IPS-20b (cell line): ENCODE measurements around the gene TRIM50.
"Not testable (repeated sequence)": the region's sequence is repeated elsewhere in the genome, so short reads cannot be mapped to it uniquely, and the experiment has no call there.

Experiments
- H3K27ac ChIP-seq: one replicate; pipeline ENCODE4 v1.5.1; 2013; ENCODE audit warnings: low read length
- H3K27me3 ChIP-seq: 2 replicates; pipeline ENCODE4 v1.6.1; 2013; ENCODE audit warnings: mild to moderate bottlenecking, low read length, inconsistent platforms; ENCODE audit not compliant: insufficient read depth
- H3K36me3 ChIP-seq: 2 replicates; pipeline ENCODE4 v1.6.1; 2013; ENCODE audit warnings: low read depth, mild to moderate bottlenecking, inconsistent platforms, low read length, moderate library complexity; ENCODE audit not compliant: insufficient read depth
- H3K4me1 ChIP-seq: 2 replicates; pipeline ENCODE4 v1.6.1; 2013; ENCODE audit warnings: mild to moderate bottlenecking, control low read depth, inconsistent platforms, low read length, moderate library complexity; ENCODE audit not compliant: insufficient read depth
- H3K4me3 ChIP-seq: 2 replicates; pipeline ENCODE4 v1.5.1; 2013; ENCODE audit warnings: mild to moderate bottlenecking, low read length, inconsistent platforms
- H3K9ac ChIP-seq: 2 replicates; pipeline ENCODE4 v1.6.1; 2013; ENCODE audit warnings: low read depth, mild to moderate bottlenecking, inconsistent platforms, low read length, moderate library complexity
- H3K9me3 ChIP-seq: 2 replicates; pipeline ENCODE4 v1.6.1; 2013; ENCODE audit warnings: mild to moderate bottlenecking, low read depth, low read length, inconsistent platforms; ENCODE audit not compliant: insufficient read depth

Gene TRIM50

DNA sequence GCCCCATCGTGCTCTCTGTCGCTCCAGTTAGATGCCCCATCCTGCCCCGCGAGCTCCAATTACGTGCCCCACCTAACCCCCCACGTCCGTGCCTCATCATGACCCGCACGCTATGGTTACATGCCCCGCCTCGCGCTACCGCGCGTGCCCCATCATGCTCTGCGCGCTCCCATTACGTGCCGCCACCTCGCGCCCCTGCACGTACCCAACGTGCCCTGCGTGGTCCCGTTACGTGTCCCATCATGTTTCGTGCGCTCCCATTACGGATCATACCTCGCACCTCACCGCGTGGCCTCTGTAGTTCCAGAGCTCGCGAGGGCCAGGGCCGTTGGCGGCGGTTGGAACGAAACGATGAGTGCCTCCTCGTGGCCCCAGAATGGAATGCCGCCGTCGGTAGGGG lies at the start of gene TRIM50, which contains the start of gene FKBP6:
TRIM50 (minus strand) TSS at position 161 of the 400 bp plus-strand sequence. CDS start 3,295 bp downstream, outside the sequence.
FKBP6 (plus strand) TSS at position 240 of the 400 bp plus-strand sequence. CDS start 268 bp downstream, outside the sequence.
- H3K4me3 ChIP-seq, H3K9ac ChIP-seq, H3K27ac ChIP-seq, H3K4me1 ChIP-seq, H3K9me3 ChIP-seq, H3K27me3 ChIP-seq, H3K36me3 ChIP-seq: not testable (repeated sequence)

DNA sequence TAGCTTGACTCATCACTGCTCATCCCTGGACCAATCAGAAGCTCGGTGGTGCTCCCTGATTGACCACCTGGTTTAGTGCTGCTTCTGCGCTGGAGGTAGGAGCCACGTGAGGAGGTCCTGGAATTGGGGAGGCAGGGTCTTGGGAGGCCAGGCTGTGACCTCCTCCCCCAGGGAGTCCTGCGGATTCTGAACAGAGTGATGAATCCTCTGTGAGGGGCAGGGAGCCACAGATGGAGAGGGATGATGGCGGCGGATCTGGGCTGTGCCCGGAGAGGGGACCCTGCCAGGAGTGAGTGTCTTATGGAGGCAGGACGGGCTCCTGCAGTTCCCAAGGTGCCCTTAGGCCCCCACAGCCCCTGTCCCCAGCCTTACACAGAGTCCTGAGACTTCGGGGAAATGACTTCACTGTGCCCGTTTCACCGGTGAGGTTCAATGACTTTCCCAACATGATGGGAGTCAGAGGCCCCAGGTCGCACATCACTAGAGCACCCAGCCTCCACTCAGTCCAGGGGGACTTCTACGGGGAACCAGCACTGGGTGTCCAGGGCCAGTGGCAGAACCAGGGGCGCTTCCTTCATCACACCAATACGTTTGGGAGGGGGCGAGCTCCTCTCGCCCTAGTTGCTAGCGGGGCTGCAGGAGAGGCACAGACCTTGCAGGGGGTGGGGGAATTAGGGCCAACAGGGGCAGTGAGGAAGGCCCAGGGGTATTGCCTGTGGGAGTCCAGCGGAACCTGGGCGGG lies 49.0 kb upstream of the TRIM50 start:
- no peak overlapping the region for H3K27ac ChIP-seq
- no peak overlapping the region for H3K4me3 ChIP-seq
- no peak overlapping the region for H3K9ac ChIP-seq
- no peaks in the 10 kb centered on the region for H3K27me3 ChIP-seq
- H3K36me3 ChIP-seq: no peaks in the 10 kb centered on the region
- H3K9me3 ChIP-seq: no peaks in the 10 kb centered on the region
- no peaks in the 10 kb centered on the region for H3K4me1 ChIP-seq

DNA sequence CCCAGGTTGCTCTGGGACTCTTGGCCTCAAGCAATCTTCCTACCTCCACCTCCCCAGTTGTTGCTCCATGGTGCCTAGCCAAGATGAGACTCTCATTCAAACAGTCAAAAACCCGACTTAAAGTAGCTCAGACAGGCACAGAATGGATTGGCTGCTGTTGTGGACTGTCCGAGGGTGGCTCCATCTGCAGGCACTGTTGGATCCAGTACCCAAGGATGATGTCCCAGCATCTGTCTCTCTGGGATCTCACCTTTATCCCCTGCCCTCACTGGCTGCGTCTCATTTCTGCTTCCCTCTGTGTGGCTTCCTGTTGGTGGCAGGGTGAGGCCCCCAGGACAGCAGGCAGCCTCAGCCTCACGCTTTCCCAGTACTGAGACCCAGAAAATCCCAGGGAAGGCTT lies 48.4 kb upstream of the TRIM50 start:
- H3K27me3 ChIP-seq, H3K4me3 ChIP-seq, H3K27ac ChIP-seq, H3K4me1 ChIP-seq, H3K9ac ChIP-seq, H3K36me3 ChIP-seq, H3K9me3 ChIP-seq: not testable (repeated sequence)

GRCh38 chr7:73373741-73374140 lies 45.9 kb upstream of the TRIM50 start:
- Histone ChIP-seq H3K9ac (no peak overlapping the region), H3K36me3 (no peaks in the 10 kb centered on the region), H3K4me1 (no peaks in the 10 kb centered on the region), H3K9me3 (no peaks in the 10 kb centered on the region), H3K4me3 (no peak overlapping the region), H3K27me3 (no peaks in the 10 kb centered on the region), H3K27ac (no peak overlapping the region)

- Histone ChIP-seq H3K27ac (no peak overlapping the region), H3K4me1 (no peaks in the 10 kb centered on the region), H3K9ac (no peak overlapping the region), H3K9me3 (no peaks in the 10 kb centered on the region), H3K36me3 (no peaks in the 10 kb centered on the region), H3K27me3 (no peaks in the 10 kb centered on the region), H3K4me3 (no peak overlapping the region)
Observed at GRCh38 chr7:73369622-73370021, 41.7 kb upstream of the TRIM50 start.

GRCh38 chr7:73369009-73369408 lies 41.1 kb upstream of the TRIM50 start:
- no peaks in the 10 kb centered on the region for H3K9me3 ChIP-seq
- no peaks in the 10 kb centered on the region for H3K4me1 ChIP-seq
- no peak overlapping the region for H3K4me3 ChIP-seq
- no peaks in the 10 kb centered on the region for H3K27me3 ChIP-seq
- H3K36me3 ChIP-seq: no peaks in the 10 kb centered on the region
- no peak overlapping the region for H3K27ac ChIP-seq
- no peak overlapping the region for H3K9ac ChIP-seq

DNA sequence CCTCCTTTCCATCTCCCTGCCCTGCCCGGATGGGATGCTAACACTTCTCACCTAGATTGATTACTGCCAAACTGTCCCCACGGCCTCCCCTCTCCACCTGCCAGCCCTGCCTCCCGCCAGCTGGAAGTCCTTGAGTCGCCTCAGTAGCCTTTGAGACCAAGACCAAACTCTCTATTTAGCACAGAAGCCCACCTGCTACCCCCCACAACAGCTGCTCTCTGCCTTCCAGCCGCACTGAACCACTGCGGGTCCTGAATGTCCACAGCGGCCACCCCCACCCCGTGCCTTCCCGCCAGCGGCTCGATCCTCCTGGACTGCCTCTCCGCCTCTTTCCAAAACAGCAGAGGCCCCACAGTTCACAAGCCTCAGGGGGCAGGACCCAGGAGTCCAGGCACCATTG lies 39.1 kb upstream of the TRIM50 start:
- no peak overlapping the region for H3K9ac ChIP-seq
- no peak overlapping the region for H3K4me3 ChIP-seq
- no peak overlapping the region for H3K27ac ChIP-seq
- no peaks in the 10 kb centered on the region for H3K9me3 ChIP-seq
- no peaks in the 10 kb centered on the region for H3K27me3 ChIP-seq
- H3K36me3 ChIP-seq: no peaks in the 10 kb centered on the region
- no peaks in the 10 kb centered on the region for H3K4me1 ChIP-seq

GRCh38 chr7:73366127-73366526 lies 38.2 kb upstream of the TRIM50 start:
- no peaks in the 10 kb centered on the region for H3K9me3 ChIP-seq

DNA sequence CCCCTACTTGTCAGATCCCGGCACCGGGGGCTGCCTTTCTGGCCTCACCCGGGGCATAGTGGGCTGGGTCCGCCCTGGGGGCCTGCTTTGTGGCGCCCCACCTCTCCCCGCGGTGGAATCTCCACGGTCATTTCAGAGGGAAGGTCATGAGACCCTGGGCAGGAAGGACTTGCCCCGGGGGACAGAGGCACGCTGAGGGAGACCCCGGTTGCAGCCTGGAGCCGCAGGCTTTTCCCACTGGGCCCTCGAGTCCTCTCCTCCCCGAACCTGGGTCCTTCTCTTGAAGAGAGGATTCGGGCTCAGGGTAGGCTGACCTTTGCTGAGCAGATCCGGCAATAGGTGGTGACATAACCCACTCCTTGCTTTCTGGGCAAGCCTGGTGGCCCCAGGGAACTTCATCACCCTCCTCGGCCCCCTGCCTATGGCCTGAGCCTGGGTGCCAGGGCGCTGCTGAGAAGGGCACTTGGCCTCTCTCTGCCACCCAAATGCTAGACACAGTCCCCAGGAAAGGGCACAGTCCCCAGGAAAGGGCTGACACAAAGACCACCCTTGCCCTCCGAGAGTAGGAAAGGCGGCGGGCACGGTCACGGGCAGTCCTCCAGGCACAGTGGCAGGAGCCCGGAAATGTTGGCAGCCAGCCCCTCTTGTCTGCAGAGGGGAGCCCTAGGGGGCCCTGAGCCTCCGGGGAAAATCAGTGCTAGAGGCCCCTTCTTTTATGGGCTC lies 36.3 kb upstream of the TRIM50 start:
- no peaks in the 10 kb centered on the region for H3K9me3 ChIP-seq
- H3K27ac ChIP-seq: no peak overlapping the region
- no peaks in the 10 kb centered on the region for H3K36me3 ChIP-seq
- H3K27me3 ChIP-seq: no peaks in the 10 kb centered on the region
- H3K4me3 ChIP-seq: no peak overlapping the region
- no peaks in the 10 kb centered on the region for H3K4me1 ChIP-seq
- H3K9ac ChIP-seq: no peak overlapping the region

More at GRCh38 chr7:73366127-73366526, 38.2 kb upstream of the TRIM50 start:
- H3K4me3 ChIP-seq: no peak overlapping the region
- no peak overlapping the region for H3K27ac ChIP-seq
- no peaks in the 10 kb centered on the region for H3K36me3 ChIP-seq
- H3K27me3 ChIP-seq: no peaks in the 10 kb centered on the region
- no peaks in the 10 kb centered on the region for H3K4me1 ChIP-seq
- no peak overlapping the region for H3K9ac ChIP-seq

DNA sequence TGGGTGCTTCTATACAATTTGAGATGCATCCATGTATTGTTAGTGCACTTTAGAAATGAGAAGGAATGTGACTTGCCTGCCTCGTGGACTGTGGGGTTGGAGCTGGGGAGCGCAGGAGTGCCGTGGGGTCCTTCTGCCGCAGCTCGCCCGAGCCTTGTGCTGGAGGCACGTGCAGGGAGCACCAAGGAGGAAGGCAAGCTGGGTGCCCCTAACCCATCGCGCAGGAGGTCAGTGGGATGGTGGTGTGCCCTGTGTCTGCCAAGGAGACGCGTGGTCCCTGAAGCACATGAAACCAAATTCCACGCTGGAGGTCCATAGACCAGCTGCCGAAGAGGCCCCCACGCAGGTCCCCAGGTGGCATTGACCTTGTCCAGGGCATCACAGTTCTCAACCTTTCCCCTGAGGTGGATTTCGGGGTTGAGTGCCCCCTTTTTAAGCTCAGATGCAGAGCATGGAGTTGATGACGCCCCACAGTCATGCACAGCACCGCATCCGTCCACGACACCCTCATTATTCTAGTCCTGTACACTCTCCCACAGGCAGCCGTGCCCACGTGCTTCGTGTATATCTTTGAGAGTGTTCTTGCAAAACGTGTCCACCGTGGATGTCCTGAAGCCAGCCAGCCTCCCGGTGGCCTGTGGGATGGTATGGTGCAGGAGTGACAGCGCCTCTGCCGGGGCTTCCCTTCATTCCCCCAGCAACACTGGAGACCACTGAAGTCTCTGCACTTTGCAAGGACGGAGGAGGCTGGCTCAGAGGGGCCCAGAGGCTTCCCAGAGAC lies 35.5 kb upstream of the TRIM50 start:
- Histone ChIP-seq H3K9ac (no peak overlapping the region), H3K4me3 (no peak overlapping the region), H3K27ac (no peak overlapping the region), H3K36me3 (no peaks in the 10 kb centered on the region), H3K27me3 (no peaks in the 10 kb centered on the region), H3K9me3 (no peaks in the 10 kb centered on the region), H3K4me1 (no peaks in the 10 kb centered on the region)

DNA sequence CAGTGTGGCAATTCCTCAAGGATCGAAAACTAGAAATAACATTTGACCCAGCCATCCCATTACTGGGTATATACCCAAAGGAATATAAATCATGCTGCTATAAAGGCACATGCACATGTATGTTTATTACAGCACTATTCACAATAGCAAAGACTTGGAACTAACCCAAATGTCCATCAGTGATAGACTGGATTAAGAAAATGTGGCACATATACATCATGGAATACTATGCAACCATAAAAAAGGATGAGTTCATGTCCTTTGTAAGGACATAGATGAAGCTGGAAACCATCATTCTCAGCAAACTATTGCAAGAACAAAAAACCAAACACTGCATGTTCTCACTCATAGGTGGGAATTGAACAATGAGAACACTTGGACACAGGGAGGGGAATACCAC lies 32.7 kb upstream of the TRIM50 start:
- H3K27me3 ChIP-seq, H3K36me3 ChIP-seq, H3K9ac ChIP-seq, H3K4me1 ChIP-seq, H3K9me3 ChIP-seq, H3K4me3 ChIP-seq, H3K27ac ChIP-seq: not testable (repeated sequence)
